HG03108 (cell line): ENCODE data around the gene GOLT1B.

Experiments
- ATAC-seq: cut with Tn5 transposase; IDR thresholded peaks from one replicate; pipeline ENCODE4 v1.9.1; 2021; ENCODE audit warnings: moderate library complexity; ENCODE audit not compliant: unreplicated experiment

GOLT1B gene

DNA sequence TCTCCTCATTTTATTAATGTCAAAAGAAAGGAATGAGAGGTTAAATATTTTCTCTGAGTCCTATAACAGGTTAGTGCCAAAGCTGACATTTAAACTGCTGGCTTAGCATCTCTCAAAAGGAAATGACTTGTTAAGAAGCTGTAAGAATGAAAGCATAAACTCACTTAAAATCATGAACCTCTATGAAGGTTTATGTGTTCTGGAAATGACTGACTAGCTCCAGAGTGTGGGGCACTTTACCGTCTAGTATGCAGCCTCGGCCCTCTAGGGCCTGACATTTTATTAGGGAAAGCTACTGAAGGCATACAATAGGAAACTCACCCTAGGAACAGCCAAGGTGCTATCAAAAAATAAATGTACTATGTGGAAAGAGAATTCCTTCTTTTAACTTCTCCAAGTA, 59.6 kb downstream of the GOLT1B start:
- ATAC-seq, result no peak

- ATAC-seq, result no peak
These were observed 61.3 kb downstream of the GOLT1B start for GRCh38 chr12:21562859-21563258.

GRCh38 chr12:21566223-21566906, 64.8 kb downstream of the GOLT1B start:
- ATAC-seq, result no peak

DNA sequence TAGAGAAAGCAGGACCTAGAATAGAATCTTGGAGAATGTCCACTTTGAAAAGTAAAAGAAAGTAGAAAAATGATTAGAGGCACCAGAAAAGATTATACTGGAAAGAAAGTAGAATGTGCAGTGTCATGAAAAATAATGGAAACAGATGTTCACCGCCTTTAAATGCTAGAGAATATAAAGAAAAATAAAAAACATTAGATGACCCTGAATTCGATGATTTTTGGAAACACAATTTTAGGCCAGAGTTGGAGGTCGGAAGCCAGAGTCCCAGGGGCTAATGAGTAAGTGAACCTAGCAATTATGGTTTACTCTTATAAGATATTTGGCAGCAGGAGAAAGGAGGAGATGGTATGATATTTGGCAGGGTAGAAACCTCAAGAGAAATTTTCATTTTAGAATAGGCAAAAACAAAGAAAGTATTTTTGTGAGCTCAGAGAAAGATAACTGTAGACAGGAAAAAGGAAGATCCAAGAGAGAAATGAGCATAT, 65.4 kb downstream of the GOLT1B start:
- ATAC-seq, result no peak
